ENCODE data around the gene GRID2. TPM values are rescaled to one million over a fixed set of nuclear protein-coding genes. Genes with fewer than 3 reads are reported as not detected.

The GRID2 gene
- total and polyA plus RNA-seq, 2 of the 4 experiments (the other 2 are of a cell fraction) = under 0.01 TPM; not detected in 1

- H2AK5ac ChIP-seq (ENCODE audit: low read depth, low read length) = no peak overlapping the region
- H2AK9ac ChIP-seq (replicated peaks; ENCODE audit: low read depth, low read length, poor library complexity) = no peak overlapping the region
- dilution Hi-C loops (cut with HindIII; ENCODE audit: low sequenced_read_pairs, unreplicated experiment) (no loop called here), intact Hi-C loops (cut with micrococcal nuclease) (no loop called here), in situ Hi-C loops (cut with MboI; ENCODE audit: low sequenced_read_pairs) (no loop called here)
- no peak overlapping the region for H2AFZ ChIP-seq (replicated peaks; ENCODE audit: low read length, poor library complexity)
- H2BK120ac ChIP-seq (ENCODE audit: low read depth, low read length) = no peak overlapping the region
- no peak overlapping the region for H3K4ac ChIP-seq (ENCODE audit: low read depth, low read length)
- no peak overlapping the region for H4K5ac ChIP-seq (ENCODE audit: low read depth, low read length)
- no peak overlapping the region for H3K14ac ChIP-seq (replicated peaks; ENCODE audit: low read depth, low read length)
- H3K23ac ChIP-seq (ENCODE audit: low read depth, low read length) = no peak overlapping the region
- no peaks in the 10 kb centered on the region for H3K36me3 ChIP-seq (ENCODE audit: control insufficient read depth, insufficient read depth, low read length)
- H2BK20ac ChIP-seq (ENCODE audit: low read depth, low read length) = no peak overlapping the region
- ChIA-PET POLR2A (ENCODE audit: unreplicated experiment) (no interaction called here), CTCF (no interaction called here)
- no peak overlapping the region for H4K91ac ChIP-seq (ENCODE audit: insufficient read depth, low read depth, low read length)
- no peak overlapping the region for H2BK15ac ChIP-seq (ENCODE audit: low read depth, low read length)
- H3K56ac ChIP-seq (ENCODE audit: extremely low read depth, insufficient read depth, low read length) = no peak overlapping the region
- H4K20me1 ChIP-seq (ENCODE audit: insufficient read depth, low read length) = no peaks in the 10 kb centered on the region
- H3K27ac ChIP-seq (ENCODE audit: insufficient read depth, low read length) = no peak overlapping the region
- no peak for TF ChIP-seq NFE2L2 (IDR thresholded peaks at IDR 0.05; ENCODE audit: low read depth, low read length)
- no peak for TF ChIP-seq CHD1 (IDR thresholded peaks at IDR 0.05; ENCODE audit: low read depth, low read length)
- TF ChIP-seq RFX5 (IDR thresholded peaks at IDR 0.05; ENCODE audit: low read depth, low read length) = no peak
- TF ChIP-seq, protein P1, sequence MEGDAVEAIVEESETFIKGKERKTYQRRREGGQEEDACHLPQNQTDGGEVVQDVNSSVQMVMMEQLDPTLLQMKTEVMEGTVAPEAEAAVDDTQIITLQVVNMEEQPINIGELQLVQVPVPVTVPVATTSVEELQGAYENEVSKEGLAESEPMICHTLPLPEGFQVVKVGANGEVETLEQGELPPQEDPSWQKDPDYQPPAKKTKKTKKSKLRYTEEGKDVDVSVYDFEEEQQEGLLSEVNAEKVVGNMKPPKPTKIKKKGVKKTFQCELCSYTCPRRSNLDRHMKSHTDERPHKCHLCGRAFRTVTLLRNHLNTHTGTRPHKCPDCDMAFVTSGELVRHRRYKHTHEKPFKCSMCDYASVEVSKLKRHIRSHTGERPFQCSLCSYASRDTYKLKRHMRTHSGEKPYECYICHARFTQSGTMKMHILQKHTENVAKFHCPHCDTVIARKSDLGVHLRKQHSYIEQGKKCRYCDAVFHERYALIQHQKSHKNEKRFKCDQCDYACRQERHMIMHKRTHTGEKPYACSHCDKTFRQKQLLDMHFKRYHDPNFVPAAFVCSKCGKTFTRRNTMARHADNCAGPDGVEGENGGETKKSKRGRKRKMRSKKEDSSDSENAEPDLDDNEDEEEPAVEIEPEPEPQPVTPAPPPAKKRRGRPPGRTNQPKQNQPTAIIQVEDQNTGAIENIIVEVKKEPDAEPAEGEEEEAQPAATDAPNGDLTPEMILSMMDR (conservative IDR thresholded peaks at IDR 0.05; ENCODE audit: low read depth, low read length) = no peak
- TF ChIP-seq CEBPB (IDR thresholded peaks at IDR 0.05; ENCODE audit: low read depth, low read length) = no peak
- TF ChIP-seq, protein P2, sequence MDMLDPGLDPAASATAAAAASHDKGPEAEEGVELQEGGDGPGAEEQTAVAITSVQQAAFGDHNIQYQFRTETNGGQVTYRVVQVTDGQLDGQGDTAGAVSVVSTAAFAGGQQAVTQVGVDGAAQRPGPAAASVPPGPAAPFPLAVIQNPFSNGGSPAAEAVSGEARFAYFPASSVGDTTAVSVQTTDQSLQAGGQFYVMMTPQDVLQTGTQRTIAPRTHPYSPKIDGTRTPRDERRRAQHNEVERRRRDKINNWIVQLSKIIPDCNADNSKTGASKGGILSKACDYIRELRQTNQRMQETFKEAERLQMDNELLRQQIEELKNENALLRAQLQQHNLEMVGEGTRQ (IDR thresholded peaks at IDR 0.05; ENCODE audit: low read depth, low read length) = no peak
- TF ChIP-seq MAFK (IDR thresholded peaks at IDR 0.05; ENCODE audit: low read depth, low read length) = no peak
- TF ChIP-seq MAZ (IDR thresholded peaks at IDR 0.05; ENCODE audit: borderline replicate concordance, low read depth, low read length) = no peak
- TF ChIP-seq SMC3 (IDR thresholded peaks at IDR 0.05; ENCODE audit: low read depth, low read length) = no peak
- no peak for TF ChIP-seq FOS (IDR thresholded peaks at IDR 0.05; ENCODE audit: low read depth, low read length)
- no peak for TF ChIP-seq RCOR1 (IDR thresholded peaks at IDR 0.05; ENCODE audit: insufficient replicate concordance, low read length)
- TF ChIP-seq MXI1 (IDR thresholded peaks at IDR 0.05; ENCODE audit: borderline replicate concordance, low read depth, low read length) = no peak
- TF ChIP-seq POLR2A (IDR thresholded peaks at IDR 0.05; ENCODE audit: low read depth, low read length) = no peak
- TF ChIP-seq, protein P3, sequence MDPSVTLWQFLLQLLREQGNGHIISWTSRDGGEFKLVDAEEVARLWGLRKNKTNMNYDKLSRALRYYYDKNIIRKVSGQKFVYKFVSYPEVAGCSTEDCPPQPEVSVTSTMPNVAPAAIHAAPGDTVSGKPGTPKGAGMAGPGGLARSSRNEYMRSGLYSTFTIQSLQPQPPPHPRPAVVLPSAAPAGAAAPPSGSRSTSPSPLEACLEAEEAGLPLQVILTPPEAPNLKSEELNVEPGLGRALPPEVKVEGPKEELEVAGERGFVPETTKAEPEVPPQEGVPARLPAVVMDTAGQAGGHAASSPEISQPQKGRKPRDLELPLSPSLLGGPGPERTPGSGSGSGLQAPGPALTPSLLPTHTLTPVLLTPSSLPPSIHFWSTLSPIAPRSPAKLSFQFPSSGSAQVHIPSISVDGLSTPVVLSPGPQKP (IDR thresholded peaks at IDR 0.05; ENCODE audit: borderline replicate concordance, low read depth, low read length) = no peak
- BruUV-seq (replicated peaks) = no TSS peak
- H3K4me1 ChIP-seq (ENCODE audit: control insufficient read depth, insufficient read depth, low read length) = no peaks in the 10 kb centered on the region
- ATAC-seq (ENCODE audit: low read depth) = no peak
- no peaks in the 10 kb centered on the region for H3K9me1 ChIP-seq (ENCODE audit: insufficient read depth, low read length)
- no peaks in the 10 kb centered on the region for H3K27me3 ChIP-seq (ENCODE audit: control insufficient read depth, insufficient read depth, low read length)
- DNase-seq = no peak
- H2BK5ac ChIP-seq (ENCODE audit: low read depth, low read length, poor library complexity, severe bottlenecking) = no peak overlapping the region
- H3K79me1 ChIP-seq (ENCODE audit: low read depth in 1 of 2, low read length in 2 of 2) = no peaks in the 10 kb centered on the region
- H3K9ac ChIP-seq (ENCODE audit: low read depth, low read length) = no peak overlapping the region
- H3K18ac ChIP-seq (ENCODE audit: low read depth, low read length) = no peak overlapping the region
- H3K4me3 ChIP-seq (ENCODE audit: insufficient read depth, low read depth, low read length) = no peak overlapping the region
- no peaks in the 10 kb centered on the region for H3K9me3 ChIP-seq (ENCODE audit: control insufficient read depth, insufficient read depth, low read length)
- no peak overlapping the region for H3K4me2 ChIP-seq (ENCODE audit: low read depth, low read length)
- H4K8ac ChIP-seq (ENCODE audit: low read depth in 2 of 2, low read length in 2 of 2) = no peak overlapping the region
These were observed 350.3 kb downstream of the GRID2 start for GRCh38 chr4:92654084-92654483.
